ENCODE results near the gene PARP11.
"Not testable (repeated sequence)": the region's sequence is repeated elsewhere in the genome, so short reads cannot be mapped to it uniquely, and the experiment has no call there.

PARP11 gene

DNA sequence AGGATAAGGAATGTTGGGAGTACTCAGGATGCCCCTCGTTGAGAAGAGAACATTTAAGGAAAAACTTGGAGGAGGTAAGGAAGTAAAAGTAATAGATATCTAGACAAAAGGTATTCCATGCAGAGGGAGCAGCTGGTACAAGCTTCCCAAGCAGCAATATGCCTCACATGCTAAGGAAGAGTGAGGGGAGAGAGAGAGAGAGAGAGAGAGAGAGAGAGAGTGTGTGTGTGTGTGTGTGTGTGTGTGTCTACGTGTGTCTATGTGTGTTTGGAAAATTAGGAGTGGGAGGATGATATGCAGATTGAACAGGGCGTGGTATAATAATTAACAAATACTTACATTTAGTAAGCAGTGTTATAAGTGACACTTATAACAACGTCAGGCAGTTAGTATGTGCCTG lies 9.2 kb upstream of the PARP11 start:
- DNase-seq, result no peak

DNA sequence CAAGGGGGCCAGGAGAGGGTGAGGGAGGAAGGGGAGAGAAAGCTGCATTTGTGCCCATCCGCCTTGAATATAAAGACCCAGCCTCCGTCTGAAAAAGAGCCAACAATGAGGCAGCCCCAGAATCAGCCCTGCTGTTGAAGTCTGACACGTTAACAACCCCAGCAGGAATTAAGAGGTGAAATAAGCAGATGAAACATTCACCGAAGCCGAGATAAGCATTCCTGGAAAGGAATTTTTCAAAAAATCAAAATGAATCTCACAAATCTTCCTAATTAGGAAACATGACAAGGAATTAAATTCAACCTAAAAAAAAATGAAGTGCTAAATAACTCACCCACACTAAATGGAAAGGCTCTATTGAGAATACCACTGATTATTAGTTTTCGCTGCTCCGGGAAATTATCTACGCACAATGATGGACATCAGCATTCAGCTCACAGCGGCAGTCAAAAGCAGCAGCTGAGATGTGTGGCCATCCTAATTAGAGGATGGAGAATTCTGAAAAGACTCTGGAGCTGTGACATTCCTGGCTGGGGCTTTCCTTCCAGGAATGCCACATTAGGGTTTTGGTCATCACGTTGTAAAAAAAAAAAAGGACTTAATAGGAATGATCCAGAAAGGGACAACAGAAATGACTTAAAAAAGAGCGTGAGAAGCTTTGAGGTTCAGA lies 8.2 kb upstream of the PARP11 start:
- no peak for DNase-seq

DNA sequence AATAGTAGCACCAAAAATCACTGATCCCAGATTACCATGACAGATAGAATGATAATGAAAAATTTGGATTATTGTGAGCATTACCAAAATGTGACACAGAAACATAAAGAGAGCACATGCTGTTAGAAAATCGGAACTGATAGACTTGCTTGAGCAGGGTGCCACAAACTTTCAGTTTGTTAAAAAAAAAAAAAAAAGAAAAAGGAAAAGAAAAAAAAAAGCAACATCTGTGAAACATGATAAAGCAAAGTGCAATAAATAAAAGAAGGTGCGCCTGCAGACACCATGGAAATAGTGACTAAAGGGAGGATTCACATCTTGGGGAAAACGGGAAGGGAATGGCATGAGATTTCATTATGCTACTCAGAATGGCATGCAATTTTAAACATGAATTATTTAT lies 6.6 kb upstream of the PARP11 start:
- no peak for DNase-seq

DNA sequence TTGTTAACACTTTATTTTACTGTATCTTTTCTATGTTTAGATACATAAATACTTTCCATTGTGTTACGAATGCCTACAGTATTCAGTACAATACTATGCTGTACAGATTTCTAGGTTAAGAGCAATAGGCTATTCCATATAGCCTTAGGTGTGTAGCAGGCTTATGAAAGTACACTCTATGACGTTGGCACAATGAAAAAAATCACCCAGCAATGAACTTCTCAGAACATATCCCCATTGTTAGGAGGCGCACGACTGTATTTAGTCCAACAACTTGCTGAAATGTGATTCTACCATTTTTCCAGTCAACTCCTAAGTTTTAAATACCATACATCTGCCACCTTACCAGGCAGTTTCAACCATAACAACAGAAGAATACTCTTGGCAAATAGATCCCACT lies 1.8 kb downstream of the PARP11 start:
- no peak for DNase-seq

DNA sequence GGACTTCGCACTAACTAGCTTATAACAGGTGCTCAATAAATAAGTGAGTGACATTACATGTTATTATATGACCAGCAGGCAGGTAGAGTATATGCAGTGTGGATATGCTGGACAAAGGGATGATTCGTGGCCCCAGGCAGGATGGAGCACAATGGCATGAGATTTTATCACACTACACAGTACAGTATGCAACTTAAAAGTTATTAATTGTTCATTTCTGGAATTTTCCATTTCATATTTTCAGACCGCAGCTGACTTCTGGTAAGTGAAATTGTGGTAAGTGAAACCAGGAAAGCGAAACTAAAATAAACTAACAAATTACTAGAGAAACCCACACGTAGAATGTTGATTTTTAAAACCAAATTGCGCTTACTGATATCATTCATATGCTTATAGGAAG lies 3.3 kb downstream of the PARP11 start:
- no peak for DNase-seq

DNA sequence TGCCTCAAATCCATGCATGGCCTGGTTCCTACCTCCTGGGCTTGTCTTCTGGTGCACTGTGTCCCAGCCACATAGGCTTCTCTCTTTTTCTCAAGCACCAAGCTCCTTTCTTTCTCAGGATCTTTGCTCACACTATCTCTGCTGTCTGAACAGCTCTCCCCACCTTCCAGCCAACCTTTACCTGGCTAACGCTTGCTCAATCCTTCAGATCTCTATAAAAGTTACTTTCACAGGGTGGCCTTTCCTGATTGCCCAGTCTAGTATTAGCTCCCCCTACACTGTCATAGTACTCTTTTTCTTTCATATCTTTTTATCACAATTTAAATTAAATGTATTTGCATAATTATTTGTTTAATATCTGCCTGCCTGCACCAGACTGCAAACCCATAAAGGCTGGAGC lies 3.8 kb downstream of the PARP11 start:
- DNase-seq, result no peak

DNA sequence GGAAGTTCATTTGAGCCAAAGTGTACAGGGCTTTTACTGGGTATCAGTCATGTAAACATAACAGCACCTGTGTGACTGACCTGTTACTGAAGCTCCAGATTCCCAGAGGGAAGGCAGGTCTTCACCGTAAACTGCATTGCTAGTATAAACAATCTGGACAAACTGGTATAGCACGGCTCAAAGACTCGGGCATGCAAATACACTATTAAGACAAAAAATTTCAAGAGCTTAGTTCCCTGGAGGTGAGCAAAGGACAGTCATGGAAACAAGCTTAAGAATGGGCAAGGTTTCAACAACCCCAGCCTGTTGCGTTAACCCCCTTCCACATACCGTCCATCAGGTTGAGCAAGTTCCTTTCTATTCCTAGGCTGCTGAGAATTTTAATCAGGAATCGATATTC lies 9.4 kb downstream of the PARP11 start:
- DNase-seq, result no peak

DNA sequence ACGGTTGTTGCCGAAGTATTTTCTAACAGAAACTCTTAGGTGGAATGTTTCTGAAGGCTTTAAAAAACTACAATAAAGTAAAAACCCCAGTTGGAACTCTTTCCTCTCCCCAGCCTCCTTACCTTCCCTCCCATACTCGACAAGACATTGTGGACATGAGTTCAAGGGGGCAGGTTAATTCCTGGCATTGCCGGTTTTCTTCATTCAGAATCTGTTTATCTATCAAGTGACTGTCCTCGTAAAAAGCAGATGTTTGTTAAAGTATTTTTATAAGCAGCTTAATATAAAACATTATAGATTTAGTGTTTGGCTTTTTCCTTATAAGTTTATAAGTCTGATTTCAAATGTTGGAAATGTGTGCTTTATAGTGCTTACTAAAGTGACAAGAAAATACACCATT lies 30.7 kb downstream of the PARP11 start:
- DNase-seq, result no peak

DNA sequence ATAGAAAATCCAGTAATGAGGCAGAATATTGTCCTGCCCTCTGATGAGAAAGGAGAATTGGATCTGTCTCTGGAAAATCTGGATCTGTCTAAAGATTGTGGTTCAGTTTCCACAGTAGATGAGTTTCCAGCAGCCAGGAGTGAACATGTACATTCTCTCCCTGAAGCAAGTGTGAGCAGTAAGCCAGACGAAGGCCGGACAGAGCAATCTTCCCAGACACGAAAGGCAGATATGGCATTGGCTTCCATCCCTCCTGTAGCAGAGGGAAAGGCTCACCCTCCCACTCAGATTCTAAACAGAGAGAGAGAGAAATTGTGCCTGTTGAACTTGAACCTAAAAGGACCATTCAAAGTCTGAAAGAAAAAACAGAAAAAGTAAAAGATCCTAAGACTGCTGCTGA lies 31.4 kb downstream of the PARP11 start:
- no peak for DNase-seq

DNA sequence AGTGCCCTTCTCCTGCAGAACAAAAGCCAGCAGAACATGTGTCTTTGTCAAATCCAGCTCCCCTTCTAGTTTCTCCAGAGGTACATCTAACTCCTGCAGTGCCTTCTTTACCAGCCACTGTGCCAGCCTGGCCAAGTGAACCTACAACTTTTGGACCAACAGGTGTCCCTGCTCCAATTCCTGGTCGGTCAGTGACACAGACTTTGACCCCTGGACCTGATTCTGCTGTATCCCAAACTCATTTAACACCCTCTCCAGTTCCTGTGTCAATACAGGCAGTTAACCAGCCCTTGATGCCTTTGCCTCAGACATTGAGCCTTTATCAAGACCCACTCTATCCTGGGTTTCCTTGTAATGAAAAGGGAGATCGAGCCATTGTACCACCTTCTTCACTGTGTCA lies 32.4 kb downstream of the PARP11 start:
- DNase-seq, result not testable (repeated sequence)

DNA sequence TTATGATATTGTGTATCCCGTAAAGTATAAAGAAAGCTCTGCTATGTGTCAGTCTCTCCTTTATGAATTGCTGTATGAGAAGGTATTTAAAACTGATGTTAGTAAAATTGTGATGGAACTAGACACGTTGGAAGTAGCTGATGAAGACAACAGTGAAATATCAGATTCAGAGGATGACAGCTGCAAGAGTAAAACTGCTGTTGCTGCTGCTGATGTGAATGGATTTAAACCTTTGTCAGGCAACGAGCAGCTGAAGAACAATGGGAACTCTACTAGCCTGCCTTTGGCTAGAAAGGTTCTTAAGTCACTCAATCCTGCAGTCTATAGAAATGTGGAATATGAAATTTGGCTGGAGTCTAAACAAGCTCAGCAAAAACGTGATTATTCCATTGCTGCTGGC lies 33.5 kb downstream of the PARP11 start:
- not testable (repeated sequence) for DNase-seq

DNA sequence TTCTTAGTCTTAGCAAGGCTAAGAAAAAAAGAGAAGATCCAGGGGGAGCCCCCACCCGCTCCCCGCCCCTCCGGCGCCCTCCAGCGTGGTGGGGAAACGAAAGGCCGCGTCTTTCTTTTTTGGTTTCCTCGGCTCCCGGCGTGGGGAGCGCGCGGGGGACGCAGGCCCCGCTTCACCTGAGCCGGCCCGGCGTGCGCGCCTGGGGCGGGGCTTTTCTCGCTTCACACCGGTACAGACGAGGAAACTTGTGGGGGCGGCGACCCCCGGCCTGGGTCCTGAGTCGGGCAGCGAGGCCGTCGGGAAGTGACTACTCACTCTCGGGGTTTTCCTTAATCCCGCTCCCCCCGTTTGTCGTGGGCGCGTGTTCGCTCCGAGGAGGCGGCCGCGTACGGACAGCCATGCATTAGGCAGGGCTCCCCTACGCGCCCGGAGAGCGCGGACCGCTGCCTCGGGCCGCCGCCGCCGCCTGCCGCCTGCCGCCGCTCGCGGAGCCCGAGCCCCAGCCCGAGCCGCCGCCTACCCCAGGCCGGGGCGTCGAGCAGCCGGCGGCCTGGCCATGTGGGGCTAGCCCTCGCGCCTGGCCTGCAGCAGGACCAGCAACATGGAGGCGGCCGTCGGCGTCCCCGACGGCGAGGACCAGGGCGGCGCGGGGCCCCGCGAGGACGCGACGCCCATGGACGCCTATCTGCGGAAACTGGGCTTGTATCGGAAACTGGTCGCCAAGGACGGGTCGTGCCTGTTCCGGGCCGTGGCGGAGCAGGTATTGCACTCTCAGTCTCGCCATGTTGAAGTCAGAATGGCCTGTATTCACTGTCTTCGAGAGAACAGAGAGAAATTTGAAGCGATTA lies 34.3 kb downstream of the PARP11 start:
- DNase-seq, result peak; percentile 35

DNA sequence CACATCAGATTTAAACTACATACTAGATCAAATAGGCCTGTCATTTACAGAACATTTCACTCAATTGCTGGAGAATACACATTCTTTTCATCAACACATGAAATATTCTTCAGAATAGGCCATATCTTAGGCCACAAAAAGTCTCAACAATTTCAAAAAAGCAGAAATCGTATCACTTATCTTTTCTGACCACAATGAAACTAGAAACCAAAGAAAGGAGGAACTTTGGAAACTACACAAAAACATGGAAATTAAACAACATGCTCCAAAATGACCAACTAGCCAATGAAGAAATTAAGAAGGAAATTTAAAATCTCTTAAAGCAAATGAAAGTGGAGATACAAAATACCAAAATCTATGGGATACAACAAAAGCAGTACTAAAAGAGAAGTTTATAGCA lies 35.1 kb downstream of the PARP11 start:
- DNase-seq, result no peak

DNA sequence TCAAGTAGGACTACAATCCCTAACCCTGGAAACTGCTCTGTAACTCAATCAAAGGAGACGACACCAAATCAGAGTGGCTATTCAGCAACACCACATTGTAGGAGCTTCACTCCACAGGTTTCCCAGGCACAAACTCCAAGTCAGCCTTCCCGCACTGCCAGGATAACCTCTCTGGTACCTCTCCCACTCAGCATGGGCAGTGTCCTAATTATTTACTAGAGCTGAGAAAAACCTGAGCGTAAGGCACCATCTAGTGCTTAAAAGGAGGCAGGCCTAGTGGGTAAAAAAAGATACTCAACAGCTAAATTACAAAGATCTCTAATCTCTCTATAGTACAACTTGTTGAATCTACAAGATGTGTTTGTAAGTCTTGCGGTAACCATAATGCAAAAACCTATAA lies 36.1 kb downstream of the PARP11 start:
- no peak for DNase-seq

DNA sequence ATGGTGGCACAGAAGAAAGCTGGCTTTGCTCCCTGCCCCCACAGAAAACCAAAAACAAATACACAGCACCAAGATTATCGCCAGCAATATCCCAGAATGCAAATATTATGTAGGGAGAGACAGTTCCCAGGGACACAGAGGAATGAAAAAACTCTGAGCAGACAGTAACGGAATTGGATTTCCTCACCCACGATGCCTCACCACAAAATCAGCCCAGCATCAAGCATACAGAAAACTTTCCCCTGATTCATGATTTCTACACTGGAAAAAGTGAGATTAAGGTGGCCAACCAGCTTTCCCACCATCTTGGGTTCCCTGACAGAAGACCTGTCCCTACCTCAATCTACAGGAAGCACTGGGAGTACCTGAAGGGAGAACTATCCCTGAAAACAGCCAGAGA lies 36.6 kb downstream of the PARP11 start:
- DNase-seq, result no peak

DNA sequence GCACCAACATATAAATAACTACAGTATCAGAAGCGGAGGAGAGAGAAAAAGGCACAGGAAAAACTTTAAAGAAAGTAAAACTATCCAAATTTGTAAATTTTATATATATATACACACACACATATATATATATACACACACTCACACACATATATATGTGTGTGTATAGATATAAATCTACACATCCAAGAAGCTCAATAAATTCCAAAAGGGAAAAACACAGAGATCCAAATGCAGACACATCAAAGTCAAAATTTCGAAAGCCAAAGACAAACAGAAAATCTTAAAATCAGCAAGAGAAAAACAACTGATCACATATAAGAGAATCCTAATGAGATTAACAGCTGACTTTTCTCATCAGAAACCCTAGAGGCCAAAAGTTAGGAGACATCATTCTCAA lies 37.3 kb downstream of the PARP11 start:
- DNase-seq, result no peak

DNA sequence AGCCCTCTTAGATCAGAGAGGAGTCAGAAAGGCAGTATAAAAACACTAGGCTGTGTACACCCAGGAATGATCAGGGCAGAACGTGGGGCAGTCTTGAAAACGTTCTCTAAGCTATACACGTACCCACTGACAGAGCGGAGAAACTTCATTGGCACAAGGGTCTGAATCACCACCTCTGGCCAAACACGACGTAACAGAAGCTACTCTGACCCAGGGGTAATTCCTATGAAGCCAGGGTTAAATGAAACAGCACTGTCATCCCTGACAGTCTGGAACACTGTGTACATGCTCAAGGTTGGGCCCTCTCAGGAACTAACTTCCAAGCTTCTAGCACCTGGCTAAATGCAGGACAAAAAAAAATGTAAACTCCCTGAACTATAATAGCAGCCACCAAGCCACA lies 38.4 kb downstream of the PARP11 start:
- no peak for DNase-seq

DNA sequence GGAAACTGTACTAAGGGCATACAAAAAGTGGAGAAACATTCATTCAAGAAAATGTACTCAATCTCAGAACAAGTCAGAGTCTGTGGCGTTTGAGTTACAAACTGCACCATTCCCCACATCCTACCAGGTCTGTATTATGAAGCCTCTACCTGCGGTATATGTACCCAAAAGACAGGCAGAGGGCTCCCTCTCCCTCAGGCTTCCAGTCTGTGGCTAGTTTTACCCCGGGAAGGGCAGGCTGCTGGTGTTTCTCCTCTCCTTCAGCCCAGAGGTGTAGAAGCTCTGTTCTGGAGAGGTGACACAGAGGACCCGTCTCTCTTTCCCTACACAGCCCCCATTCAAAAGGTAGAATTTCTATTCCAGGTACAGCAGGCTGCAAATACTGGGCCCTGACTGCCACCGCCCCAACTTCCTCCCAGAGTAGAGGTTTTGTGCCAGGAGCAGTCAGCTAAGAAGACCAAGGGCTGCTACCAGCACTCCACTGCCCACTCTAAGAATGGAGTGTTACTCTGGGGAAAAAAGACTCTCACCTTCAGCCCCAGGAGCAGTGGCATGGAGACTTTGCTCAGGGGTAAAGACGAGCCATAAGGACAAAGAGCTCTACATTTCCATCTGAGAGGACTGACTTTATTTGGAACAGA lies 39.4 kb downstream of the PARP11 start:
- no peak for DNase-seq

DNA sequence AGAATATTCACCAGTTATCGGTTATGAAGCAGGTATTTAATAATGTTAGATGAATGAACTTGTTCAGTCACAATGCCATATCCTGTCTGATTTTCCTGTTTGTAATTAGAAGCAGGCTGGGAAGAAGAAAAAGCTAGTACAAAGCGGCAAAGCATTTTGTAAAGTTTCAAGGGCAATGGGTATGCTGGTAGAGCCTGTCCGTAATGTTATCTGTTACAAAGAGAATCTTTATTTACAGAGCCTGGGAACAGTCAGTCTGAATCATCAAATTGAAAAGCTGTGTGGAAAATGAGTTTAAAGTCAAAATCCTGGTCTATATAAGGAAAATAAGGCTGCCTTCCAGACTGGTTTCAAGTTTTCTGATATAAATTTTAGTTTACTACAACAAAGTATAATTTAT lies 40.5 kb downstream of the PARP11 start:
- DNase-seq, result no peak

DNA sequence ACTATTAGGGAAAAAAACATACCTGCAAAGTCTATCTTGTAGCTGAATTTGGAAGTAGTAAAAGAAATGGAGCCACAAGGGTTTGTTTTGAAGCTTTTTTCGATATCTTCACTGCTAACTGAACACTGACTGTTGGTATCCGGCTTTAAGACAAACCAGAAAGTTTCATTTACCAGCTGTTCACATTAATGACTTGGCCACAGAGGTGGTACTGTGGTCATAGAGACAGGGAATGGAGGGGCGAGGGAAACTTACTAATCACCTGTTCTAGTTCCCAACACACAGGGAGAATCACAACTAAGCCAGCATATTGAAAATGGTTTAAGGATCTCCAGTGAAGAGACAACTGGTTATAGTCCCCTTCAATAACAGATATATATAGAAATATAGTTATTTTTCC lies 44.3 kb downstream of the PARP11 start:
- no peak for DNase-seq

DNA sequence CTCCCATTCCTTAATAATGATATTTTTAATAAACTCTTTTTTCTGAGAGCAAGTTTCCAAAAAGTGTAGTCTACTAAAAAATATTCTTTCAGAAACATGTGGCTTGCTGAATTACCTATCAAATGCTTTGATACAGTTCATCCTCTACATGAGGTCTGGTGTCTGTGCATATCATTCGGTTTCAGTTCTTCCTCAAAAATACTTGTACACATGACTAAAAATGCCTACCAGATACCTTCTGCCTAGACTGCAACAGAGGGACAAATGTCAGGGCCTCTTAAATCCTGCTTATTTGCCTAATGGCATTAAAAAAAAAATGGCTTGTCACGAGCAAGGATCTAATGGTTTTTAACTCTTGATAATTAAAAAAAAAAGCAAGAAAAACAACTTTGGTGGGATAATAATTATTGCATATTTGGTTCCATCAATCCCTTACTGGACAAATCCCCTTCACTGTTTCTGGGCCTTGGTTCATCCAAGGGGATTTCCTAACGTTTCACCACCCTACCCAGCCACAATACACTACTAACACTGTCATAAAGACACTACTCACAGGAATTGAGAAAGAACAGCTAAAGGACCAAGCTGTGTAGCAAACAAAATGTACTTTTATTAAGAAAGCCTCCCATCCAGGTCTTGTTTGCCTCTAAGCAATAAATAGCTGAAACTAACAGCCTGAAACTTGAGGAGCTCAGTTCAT lies 45.7 kb downstream of the PARP11 start:
- DNase-seq, result no peak

DNA sequence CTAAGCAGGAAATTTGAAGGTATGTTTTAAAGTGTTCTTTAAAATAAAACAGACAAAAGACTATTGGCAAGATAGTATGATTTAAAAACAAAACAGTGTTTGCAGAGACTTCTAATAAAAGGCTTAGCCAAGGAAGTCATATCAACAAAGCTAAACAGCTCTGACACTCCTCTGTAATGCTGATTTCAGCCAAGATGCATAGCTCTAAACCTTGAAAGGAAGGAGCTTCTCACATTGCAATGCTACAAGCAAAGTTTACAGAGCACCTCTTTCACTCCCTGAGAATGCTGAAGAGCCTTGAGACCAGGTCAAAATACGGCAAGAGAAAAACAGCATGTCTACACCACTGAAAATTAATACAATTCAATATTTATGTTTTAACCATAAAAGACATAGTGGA lies 51.8 kb downstream of the PARP11 start:
- no peak for DNase-seq

DNA sequence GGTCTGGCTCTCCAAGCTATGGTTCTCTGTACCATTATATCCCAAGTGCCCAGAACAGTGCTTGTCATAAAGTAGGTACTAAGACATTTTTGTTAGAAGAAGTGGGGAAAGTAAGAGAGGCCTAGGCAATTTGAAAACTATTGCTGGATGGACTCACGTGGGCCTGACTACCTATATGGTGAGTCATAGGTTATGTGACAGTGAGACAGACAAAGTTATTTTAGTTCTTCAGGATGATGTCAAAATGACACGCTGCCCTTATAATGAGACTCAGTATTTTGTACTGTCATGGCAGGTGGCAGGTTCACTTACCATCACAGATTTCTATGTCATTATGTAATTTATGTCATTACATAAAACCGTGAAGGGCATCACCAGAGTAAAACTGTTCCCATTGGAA lies 53.1 kb downstream of the PARP11 start:
- no peak for DNase-seq

DNA sequence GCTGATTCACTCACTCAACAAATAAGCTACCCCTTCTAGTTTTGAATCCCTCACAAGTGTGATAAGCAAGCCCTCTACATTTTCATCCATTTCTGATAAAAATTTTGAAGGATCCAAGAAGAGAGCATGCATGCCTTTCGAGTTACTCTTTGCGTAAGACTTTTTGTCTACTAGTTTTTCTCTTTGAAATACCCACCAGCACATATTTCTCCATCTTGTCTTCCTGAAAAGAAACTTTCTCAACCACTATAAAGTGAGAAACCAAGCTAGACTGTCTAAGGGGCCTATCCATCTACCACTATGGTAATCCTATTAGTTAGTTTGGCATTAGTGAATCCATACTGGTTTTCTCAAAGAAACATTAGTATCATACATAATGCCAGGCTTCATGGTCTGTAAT lies 56.9 kb downstream of the PARP11 start:
- DNase-seq, result no peak

All from left hindlimb (tissue), 1 donor.